Measurements from ENCODE around the gene ME3.

The ME3 gene

DNA sequence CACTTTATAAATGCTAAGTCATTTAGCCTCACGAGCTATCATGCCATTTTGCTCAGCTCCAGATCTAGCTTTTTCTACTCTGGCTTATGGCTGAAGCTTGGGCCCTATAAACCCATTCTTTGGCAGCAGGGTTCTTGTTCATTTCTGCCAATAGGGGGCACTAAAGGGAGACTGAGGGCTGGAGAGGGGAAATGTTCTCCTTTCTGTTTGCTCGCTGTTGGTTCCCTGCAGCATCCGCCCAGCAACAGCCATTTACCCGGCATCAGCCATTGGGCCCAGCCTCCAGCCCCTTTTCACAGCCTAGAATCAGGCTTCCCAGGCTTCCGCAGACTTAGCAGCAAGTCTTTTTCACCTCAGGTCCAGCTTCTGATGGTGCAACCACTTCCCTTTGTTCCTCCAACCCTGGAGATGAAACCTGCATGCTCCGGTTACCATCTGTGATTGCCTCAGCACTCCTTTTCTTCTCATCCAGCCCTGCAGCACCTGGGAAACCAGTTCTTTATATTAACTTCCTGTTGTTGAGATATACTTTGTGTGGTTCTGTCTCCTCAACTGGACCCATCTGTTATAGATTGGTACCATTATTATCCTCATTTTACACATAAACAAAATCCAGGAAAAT, 4.2 kb upstream of the ME3 start:
- Mint-ChIP-seq H3K4me1 (peaks cover 5% of the 10 kb centered on the region), H3K27ac (no peak overlapping the region), H3K9me3 (no peaks in the 10 kb centered on the region), H3K27me3 (peaks cover 38% of the 10 kb centered on the region), H3K4me3 (no peak overlapping the region)
- DNase-seq (no peak), ATAC-seq (no peak)

DNA sequence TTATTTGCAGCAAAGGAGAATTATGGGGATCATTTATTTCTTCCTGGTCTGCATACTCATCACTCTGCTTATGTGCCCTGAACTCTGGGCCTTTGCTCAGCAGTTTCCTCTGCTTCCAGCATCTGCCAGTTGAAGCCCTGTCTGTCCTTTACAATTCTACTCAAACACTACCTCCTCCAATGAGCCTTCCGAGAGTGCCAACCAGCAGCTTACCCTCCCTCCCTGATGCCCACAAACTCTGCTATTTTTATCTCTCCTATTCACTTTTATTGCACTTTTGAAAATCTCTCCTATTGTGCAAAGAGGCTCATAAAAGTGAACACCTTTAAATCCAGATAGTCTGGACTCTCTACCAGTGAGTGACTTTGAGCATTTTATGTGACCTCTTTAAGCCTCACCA, 3.6 kb upstream of the ME3 start:
- H3K9me3 Mint-ChIP-seq: no peaks in the 10 kb centered on the region
- H3K4me3 Mint-ChIP-seq: no peak overlapping the region
- no peak for DNase-seq
- peaks cover 45% of the 10 kb centered on the region for H3K27me3 Mint-ChIP-seq
- peaks cover 10% of the 10 kb centered on the region for H3K4me1 Mint-ChIP-seq
- peak overlapping the region in 1 of 2 donors; percentile 71 for H3K27ac Mint-ChIP-seq
- no peak for ATAC-seq

DNA sequence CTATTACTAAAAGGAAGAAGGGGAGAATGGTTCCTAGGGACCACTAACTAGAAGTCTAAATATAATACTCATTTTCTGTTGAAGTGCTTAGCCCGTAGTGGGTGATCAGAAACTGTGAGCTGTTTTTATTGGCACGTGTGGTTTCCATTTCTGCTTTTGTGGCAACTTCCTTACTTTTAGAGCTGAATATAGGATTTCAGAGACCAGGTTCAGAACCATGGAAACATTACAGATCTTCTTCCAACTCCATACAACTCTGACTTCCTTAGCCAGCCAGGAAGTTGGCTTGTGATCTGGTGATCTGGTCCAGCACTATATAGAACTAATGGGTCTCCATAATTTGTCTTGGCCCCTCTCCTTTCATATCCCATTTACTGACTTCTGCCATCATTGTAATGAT, 2.6 kb upstream of the ME3 start:
- Mint-ChIP-seq H3K4me1 (peaks cover 11% of the 10 kb centered on the region), H3K4me3 (no peak overlapping the region), H3K27ac (no peak overlapping the region), H3K27me3 (peaks cover 54% of the 10 kb centered on the region), H3K9me3 (no peaks in the 10 kb centered on the region)
- ATAC-seq (no peak), DNase-seq (no peak)

- no peak for ATAC-seq
- Mint-ChIP-seq H3K9me3 (no peaks in the 10 kb centered on the region), H3K27me3 (peaks cover 64% of the 10 kb centered on the region), H3K4me1 (peaks cover 11% of the 10 kb centered on the region), H3K27ac (no peak overlapping the region), H3K4me3 (no peak overlapping the region)
- DNase-seq: no peak
These were observed 1.7 kb upstream of the ME3 start for GRCh38 chr11:86673872-86674750.

DNA sequence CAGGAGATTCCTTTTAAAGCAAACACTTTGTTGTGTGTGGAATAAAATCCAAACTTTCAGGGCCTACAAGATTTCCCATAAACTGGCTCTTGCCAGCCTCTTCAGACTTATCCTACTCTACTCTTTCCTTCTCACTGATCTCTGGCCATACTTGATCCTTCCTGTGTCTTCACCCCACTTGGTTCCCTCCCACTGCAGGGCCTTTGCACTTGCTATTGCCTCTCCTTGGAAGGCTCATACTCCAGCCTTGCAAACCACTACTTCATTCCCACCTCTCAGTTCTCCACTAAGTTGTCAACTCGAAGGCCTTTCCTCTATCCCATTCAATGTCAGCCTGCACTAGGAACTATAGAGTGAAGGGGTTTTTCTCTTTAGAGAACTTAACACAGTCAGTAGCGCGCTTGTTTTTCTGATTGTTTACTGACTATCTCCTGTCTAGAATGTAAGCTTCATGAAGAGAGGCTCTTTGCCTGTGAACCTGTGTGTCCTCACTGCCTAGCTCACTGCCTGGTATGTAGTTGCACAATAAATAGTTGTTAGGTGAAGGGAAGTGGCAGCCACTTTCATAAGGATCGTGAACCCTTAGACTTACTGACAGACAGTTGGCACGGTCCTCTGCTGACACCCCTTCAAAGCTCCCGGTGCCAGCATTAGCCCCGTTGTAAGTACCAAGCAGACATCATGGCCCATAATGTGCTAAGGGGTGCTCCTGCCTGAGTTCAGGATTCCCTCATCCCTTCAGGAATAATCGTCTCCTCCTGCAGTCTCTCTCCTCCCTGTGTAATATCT, 833 bp upstream of the ME3 start:
- no peak overlapping the region for H3K27ac Mint-ChIP-seq
- DNase-seq (no peak), ATAC-seq (no peak)
- peak overlapping the region in 1 of 2 donors; percentile 44 for H3K4me3 Mint-ChIP-seq
- peaks cover 11% of the 10 kb centered on the region for H3K4me1 Mint-ChIP-seq
- no peaks in the 10 kb centered on the region for H3K9me3 Mint-ChIP-seq
- peaks cover 69% of the 10 kb centered on the region for H3K27me3 Mint-ChIP-seq

- H3K27ac Mint-ChIP-seq: peak overlapping the region in 1 of 2 donors; percentile 28
- peaks cover 75% of the 10 kb centered on the region for H3K27me3 Mint-ChIP-seq
- no peaks in the 10 kb centered on the region for H3K9me3 Mint-ChIP-seq
- H3K4me3 Mint-ChIP-seq: peak overlapping the region; percentile 70 to 79
- peaks cover 11% of the 10 kb centered on the region for H3K4me1 Mint-ChIP-seq
- DNase-seq (no peak), ATAC-seq (peak; percentile 57)
These were observed 847 bp downstream of the ME3 start for GRCh38 chr11:86671531-86672006.

GRCh38 chr11:86670911-86671310, 1.5 kb downstream of the ME3 start:
- Mint-ChIP-seq H3K9me3 (no peaks in the 10 kb centered on the region), H3K4me1 (peaks cover 11% of the 10 kb centered on the region), H3K27me3 (peaks cover 81% of the 10 kb centered on the region), H3K4me3 (peak overlapping the region; percentile 70 to 79), H3K27ac (no peak overlapping the region)
- ATAC-seq (no peak), DNase-seq (no peak)

DNA sequence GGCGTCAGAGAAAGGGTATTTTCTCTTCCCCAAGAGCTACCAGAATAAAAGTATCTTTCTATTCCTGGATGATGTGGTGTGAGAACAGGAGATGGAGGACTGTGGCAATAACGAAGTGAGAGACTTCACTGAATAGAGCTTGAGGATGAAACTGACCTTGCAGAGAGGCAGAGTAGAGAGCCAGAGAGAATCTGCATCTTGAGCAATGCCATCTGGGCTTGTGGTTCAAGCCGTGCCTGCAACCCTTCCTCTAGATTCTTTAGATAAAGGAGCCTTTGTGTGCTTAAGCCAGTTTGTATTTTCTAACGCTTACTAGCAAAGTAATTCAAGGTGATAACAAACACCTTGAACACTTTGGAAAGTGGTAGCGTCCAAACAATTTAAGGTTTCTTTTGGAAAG, 2.2 kb downstream of the ME3 start:
- ATAC-seq (no peak), DNase-seq (no peak)
- Mint-ChIP-seq H3K27me3 (peaks cover 89% of the 10 kb centered on the region), H3K27ac (no peak overlapping the region), H3K4me1 (peaks cover 11% of the 10 kb centered on the region), H3K4me3 (no peak overlapping the region), H3K9me3 (no peaks in the 10 kb centered on the region)

GRCh38 chr11:86669424-86669823, 3.0 kb downstream of the ME3 start:
- Mint-ChIP-seq H3K9me3 (no peaks in the 10 kb centered on the region), H3K27me3 (peaks cover 90% of the 10 kb centered on the region), H3K4me3 (no peak overlapping the region), H3K4me1 (peaks cover 11% of the 10 kb centered on the region), H3K27ac (no peak overlapping the region)
- ATAC-seq (no peak), DNase-seq (no peak)

GRCh38 chr11:86668929-86669328, 3.5 kb downstream of the ME3 start:
- ATAC-seq: no peak
- Mint-ChIP-seq H3K4me1 (peaks cover 11% of the 10 kb centered on the region), H3K27me3 (peaks cover 85% of the 10 kb centered on the region), H3K9me3 (no peaks in the 10 kb centered on the region), H3K27ac (no peak overlapping the region), H3K4me3 (no peak overlapping the region)
- DNase-seq: no peak

DNA sequence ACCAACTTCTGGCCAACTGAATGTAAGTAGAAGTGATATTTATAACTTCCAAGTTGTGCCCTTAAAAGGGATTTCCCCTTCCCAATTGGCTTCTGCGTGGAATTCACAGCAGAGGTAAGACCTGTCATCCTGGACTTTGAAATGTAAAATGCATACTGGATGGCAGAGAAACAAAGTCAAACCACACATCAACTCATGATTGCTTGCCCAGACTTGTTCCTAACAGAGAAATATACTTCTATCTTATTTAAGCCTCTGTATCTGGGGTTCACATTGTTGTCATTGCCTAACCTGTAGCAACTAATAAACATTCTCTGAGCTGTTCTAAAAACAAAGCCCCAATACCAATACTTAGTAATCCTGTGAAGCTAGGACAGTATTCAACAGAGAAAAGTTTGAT, 6.2 kb downstream of the ME3 start:
- no peak for DNase-seq
- Mint-ChIP-seq H3K27me3 (peaks cover 62% of the 10 kb centered on the region), H3K4me3 (no peak overlapping the region), H3K4me1 (peaks cover 2% of the 10 kb centered on the region), H3K27ac (no peak overlapping the region), H3K9me3 (no peaks in the 10 kb centered on the region)
- ATAC-seq: no peak

DNA sequence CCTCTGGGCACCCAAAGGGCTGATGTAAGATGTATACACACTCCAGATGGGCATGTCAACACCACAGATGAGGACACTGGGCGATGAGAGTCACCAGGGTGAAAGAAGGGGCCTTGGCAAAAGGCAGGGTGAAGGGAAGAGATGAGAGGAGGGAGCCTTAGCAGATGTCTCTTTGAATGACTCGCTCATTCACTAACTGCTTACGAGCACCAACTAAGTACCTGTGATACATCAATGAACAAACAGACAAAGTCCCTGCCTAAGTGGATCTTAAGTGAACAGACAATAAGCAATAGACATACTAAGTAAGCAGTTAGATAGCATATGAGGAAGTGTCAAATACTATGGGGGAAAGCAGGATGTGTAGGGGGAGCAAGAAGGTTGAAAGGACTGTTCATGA, 7.5 kb downstream of the ME3 start:
- DNase-seq: no peak
- H3K27ac Mint-ChIP-seq: no peak overlapping the region
- H3K9me3 Mint-ChIP-seq: no peaks in the 10 kb centered on the region
- H3K27me3 Mint-ChIP-seq: peaks cover 49% of the 10 kb centered on the region
- no peaks in the 10 kb centered on the region for H3K4me1 Mint-ChIP-seq
- no peak overlapping the region for H3K4me3 Mint-ChIP-seq
- no peak for ATAC-seq

- peaks cover 37% of the 10 kb centered on the region for H3K27me3 Mint-ChIP-seq
- no peak for ATAC-seq
- H3K4me1 Mint-ChIP-seq: no peaks in the 10 kb centered on the region
- H3K27ac Mint-ChIP-seq: no peak overlapping the region
- H3K4me3 Mint-ChIP-seq: no peak overlapping the region
- no peak for DNase-seq
- H3K9me3 Mint-ChIP-seq: no peaks in the 10 kb centered on the region
These were observed 8.7 kb downstream of the ME3 start for GRCh38 chr11:86663761-86664160.

DNA sequence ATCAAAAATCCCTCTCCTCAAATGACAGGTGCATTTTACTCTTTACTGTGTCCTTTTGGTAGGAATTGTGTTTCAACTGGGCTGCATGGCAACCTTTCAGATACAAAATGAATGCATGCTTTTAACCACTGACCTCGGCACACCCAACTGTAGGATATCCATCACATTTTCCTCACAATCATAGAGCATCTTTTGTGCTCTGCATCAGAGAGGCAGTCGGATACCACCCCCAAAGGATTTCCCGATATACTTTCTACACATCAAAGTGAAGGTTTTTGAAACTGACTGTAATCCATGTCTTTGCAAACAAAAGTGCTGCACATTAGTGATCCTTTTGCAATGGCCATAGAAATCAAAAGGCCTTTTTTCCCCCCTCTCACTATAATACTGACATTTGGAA, 9.1 kb downstream of the ME3 start:
- ATAC-seq (no peak), DNase-seq (no peak)
- peaks cover 33% of the 10 kb centered on the region for H3K27me3 Mint-ChIP-seq
- H3K4me3 Mint-ChIP-seq: no peak overlapping the region
- no peak overlapping the region for H3K27ac Mint-ChIP-seq
- H3K4me1 Mint-ChIP-seq: no peaks in the 10 kb centered on the region
- no peaks in the 10 kb centered on the region for H3K9me3 Mint-ChIP-seq

DNA sequence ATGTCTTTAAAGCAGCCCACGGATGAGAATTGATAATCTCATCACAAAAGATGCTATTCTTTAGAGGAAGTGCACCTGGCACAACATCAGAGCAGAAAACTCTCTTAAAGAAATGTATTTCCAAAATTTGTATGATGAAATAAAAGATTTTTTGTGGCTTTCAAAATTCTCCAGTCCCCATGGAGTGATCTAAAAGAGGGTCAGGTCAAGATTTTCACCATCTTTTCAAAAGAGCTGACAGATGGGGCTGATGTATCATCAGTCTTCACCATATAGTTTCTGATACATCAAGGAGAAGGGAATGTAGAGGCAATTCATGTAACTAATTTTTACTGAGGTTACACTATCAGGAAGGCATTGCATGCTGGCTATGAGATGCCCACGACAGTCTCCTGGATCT, 11.7 kb downstream of the ME3 start:
- no peak for ATAC-seq
- DNase-seq: no peak
- H3K4me3 Mint-ChIP-seq: no peak overlapping the region
- H3K9me3 Mint-ChIP-seq: peaks cover 0 to 10% of the 10 kb centered on the region in 2 donors
- no peaks in the 10 kb centered on the region for H3K4me1 Mint-ChIP-seq
- peaks cover 11% of the 10 kb centered on the region for H3K27me3 Mint-ChIP-seq
- H3K27ac Mint-ChIP-seq: no peak overlapping the region

GRCh38 chr11:86660088-86660487, 12.3 kb downstream of the ME3 start:
- peaks cover 5% of the 10 kb centered on the region for H3K27me3 Mint-ChIP-seq
- H3K4me3 Mint-ChIP-seq: no peak overlapping the region
- H3K4me1 Mint-ChIP-seq: no peaks in the 10 kb centered on the region
- H3K27ac Mint-ChIP-seq: no peak overlapping the region
- ATAC-seq (no peak), DNase-seq (no peak)
- H3K9me3 Mint-ChIP-seq: peaks cover 0 to 10% of the 10 kb centered on the region in 2 donors
